Measurements from ENCODE around the gene TM4SF4.
A peak's percentile ranks its signal among the peaks of the same experiment; 100 is the strongest.

- TF ChIP-seq CTCF (IDR thresholded peaks at IDR 0.05; ENCODE audit: poor library complexity, severe bottlenecking) (peak; percentile 64), POLR2AphosphoS5 (IDR thresholded peaks at IDR 0.05) (no peak), EP300 (conservative IDR thresholded peaks at IDR 0.05; ENCODE audit: poor library complexity, severe bottlenecking) (no peak), SMC3 (conservative IDR thresholded peaks at IDR 0.05; ENCODE audit: poor library complexity) (peak; percentile 66), EZH2 (IDR thresholded peaks at IDR 0.05; ENCODE audit: borderline replicate concordance, insufficient read depth, low read length, poor library complexity, severe bottlenecking) (no peak), RAD21 (conservative IDR thresholded peaks at IDR 0.05) (peak; percentile 66), TAF1 (IDR thresholded peaks at IDR 0.05; ENCODE audit: low read depth) (no peak), MXI1 (conservative IDR thresholded peaks at IDR 0.05; ENCODE audit: poor library complexity, severe bottlenecking) (no peak)
- TF ChIP-seq, protein P1, sequence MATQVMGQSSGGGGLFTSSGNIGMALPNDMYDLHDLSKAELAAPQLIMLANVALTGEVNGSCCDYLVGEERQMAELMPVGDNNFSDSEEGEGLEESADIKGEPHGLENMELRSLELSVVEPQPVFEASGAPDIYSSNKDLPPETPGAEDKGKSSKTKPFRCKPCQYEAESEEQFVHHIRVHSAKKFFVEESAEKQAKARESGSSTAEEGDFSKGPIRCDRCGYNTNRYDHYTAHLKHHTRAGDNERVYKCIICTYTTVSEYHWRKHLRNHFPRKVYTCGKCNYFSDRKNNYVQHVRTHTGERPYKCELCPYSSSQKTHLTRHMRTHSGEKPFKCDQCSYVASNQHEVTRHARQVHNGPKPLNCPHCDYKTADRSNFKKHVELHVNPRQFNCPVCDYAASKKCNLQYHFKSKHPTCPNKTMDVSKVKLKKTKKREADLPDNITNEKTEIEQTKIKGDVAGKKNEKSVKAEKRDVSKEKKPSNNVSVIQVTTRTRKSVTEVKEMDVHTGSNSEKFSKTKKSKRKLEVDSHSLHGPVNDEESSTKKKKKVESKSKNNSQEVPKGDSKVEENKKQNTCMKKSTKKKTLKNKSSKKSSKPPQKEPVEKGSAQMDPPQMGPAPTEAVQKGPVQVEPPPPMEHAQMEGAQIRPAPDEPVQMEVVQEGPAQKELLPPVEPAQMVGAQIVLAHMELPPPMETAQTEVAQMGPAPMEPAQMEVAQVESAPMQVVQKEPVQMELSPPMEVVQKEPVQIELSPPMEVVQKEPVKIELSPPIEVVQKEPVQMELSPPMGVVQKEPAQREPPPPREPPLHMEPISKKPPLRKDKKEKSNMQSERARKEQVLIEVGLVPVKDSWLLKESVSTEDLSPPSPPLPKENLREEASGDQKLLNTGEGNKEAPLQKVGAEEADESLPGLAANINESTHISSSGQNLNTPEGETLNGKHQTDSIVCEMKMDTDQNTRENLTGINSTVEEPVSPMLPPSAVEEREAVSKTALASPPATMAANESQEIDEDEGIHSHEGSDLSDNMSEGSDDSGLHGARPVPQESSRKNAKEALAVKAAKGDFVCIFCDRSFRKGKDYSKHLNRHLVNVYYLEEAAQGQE (IDR thresholded peaks at IDR 0.05; ENCODE audit: borderline replicate concordance): no peak
Observed at GRCh38 chr3:149494022-149494758, 19.7 kb downstream of the TM4SF4 start.

Data from neural cell (in vitro differentiated cells).